Spleen (tissue), 11 donors: ENCODE results near the gene CHD9. TPM values are rescaled to one million over a fixed set of nuclear protein-coding genes. Genes with fewer than 3 reads are reported as not detected.

Source experiments
- DNase-seq: peaks from one replicate; pipeline ENCODE4 v3.0.0-alpha.2; 2020
- H3K27ac ChIP-seq, 8 donors: fragments of 200-600 bp; sonication (generic) in 7 of 8; 1 replicate in 4 of 8; 2 replicates in 4 of 8; pipeline versions ENCODE4 v1.5.0 to v1.8.0; 2016 to 2021; ENCODE audit warnings: inconsistent platforms in 4 of 8, mild to moderate bottlenecking in 4 of 8, moderate library complexity in 1 of 8
- H3K27me3 ChIP-seq, 7 donors: fragments of 200-600 bp; sonication (generic) in 6 of 7; replicated peaks in 1 of 7; 1 replicate in 4 of 7; 2 replicates in 3 of 7; pipeline versions ENCODE4 v1.5.0 to v1.8.0; 2016 to 2021; ENCODE audit warnings: inconsistent platforms in 3 of 7, mild to moderate bottlenecking in 1 of 7
- H3K36me3 ChIP-seq, 6 donors: fragments of 200-600 bp; sonication (generic) in 5 of 6; 1 replicate in 4 of 6; 2 replicates in 2 of 6; pipeline versions ENCODE4 v1.5.0 to v1.8.0; 2016 to 2021; ENCODE audit warnings: inconsistent platforms in 2 of 6
- H3K4me1 ChIP-seq, 6 donors: fragments of 200-600 bp; sonication (generic) in 5 of 6; 1 replicate in 3 of 6; 2 replicates in 3 of 6; pipeline versions ENCODE4 v1.5.0 to v1.8.0; 2016 to 2021; ENCODE audit warnings: inconsistent platforms in 3 of 6
- H3K4me3 ChIP-seq, 8 donors: fragments of 200-600 bp; sonication (generic) in 7 of 8; 1 replicate in 4 of 8; 2 replicates in 4 of 8; pipeline versions ENCODE4 v1.5.0 to v1.8.0; 2016 to 2021; ENCODE audit warnings: inconsistent platforms in 4 of 8, mild to moderate bottlenecking in 4 of 8, moderate library complexity in 2 of 8
- H3K9me3 ChIP-seq, 8 donors: fragments of 200-600 bp; sonication (generic) in 7 of 8; 1 replicate in 4 of 8; 2 replicates in 4 of 8; pipeline versions ENCODE4 v1.5.0 to v1.8.0; 2016 to 2021; ENCODE audit warnings: inconsistent platforms in 4 of 8
- CTCF ChIP-seq, 11 experiments: fragments of 200-600 bp in 7 of 11; fragments of 450-650 bp in 4 of 11; sonication (generic) in 4 of 11; IDR thresholded peaks in 8 of 11; conservative IDR thresholded peaks in 3 of 11; 1 replicate in 7 of 11; 2 replicates in 4 of 11; pipeline versions ENCODE4 v1.4.0 to v1.8.0; 2016 to 2021; ENCODE audit warnings: antibody characterized with exemption in 11 of 11, inconsistent platforms in 4 of 11, mild to moderate bottlenecking in 1 of 11
- POLR2A ChIP-seq, 3 donors: fragments of 450-650 bp; IDR thresholded peaks; one replicate each; pipeline ENCODE4 v1.5.1; 2017; ENCODE audit warnings: antibody characterized with exemption in 3 of 3, mild to moderate bottlenecking in 1 of 3
- POLR2AphosphoS5 ChIP-seq, 3 donors: sonication (generic); formaldehyde crosslinking; IDR thresholded peaks; one replicate each; pipeline ENCODE4 v1.5.1; 2017; ENCODE audit warnings: antibody characterized with exemption in 3 of 3
- WGBS, 5 donors: extraction: QIAGEN DNeasy Blood & Tissue Kit in 3 of 5; methylation state at CpG; one replicate each; pipeline versions ENCODE4 v1.1.5 to v1.1.7; 2013 to 2018; 5-methylcytosine and 5-hydroxymethylcytosine counted together
- intact Hi-C: fragments of 100-400 bp; cut with DNase I; formaldehyde crosslinking; loops from one replicate; pipeline ENCODE4 v1.15.0; 2023; ENCODE audit warnings: low total_unique reads
- polyA plus RNA-seq, 3 donors: library from polyadenylated mRNA; stranded (reverse); fragments of 200-250 nt; gene quantifications; one replicate each; pipeline ENCODE4 v1.2.1, GENCODE V29; 2013
- total RNA-seq, 7 donors: library from RNA; depleted of rRNA in 3 of 7; stranded (reverse); fragments of >200 nt in 3 of 7; fragmentation: NEBNext Ultra II Directional in 4 of 7; extraction: Animal tissue kit (Norgen Biotek cat#: 25700) in 4 of 7; gene quantifications; one replicate each; pipeline versions ENCODE4 v1.1.0 to v1.2.1, GENCODE V29; 2016 to 2021
- donor health status: healthy with polysubstance abuse.
- donor health status: DM: no; HTN: no; CAD: no; lungs with moderate emphysema.
- donor health status: DM: no; HTN: no; CAD: no.
- donor health status: Bipolar disorder and iron deficiency.
- donor health status: healthy.
- donor health status: DM: no; HTN: no; CAD: no.
- donor health status: DM: yes; HTN: yes; CAD: no.

CHD9 gene
- total and polyA plus RNA-seq, 10 donors = 16.7 to 93.3 (median 76.0) TPM

GRCh38 chr16:53291757-53292392, 237.1 kb downstream of the CHD9 start:
- no peaks in the 10 kb centered on the region for H3K9me3 ChIP-seq
- DNase-seq = no peak
- H3K4me3 ChIP-seq = no peak overlapping the region
- peaks cover 6 to 100% (median 85%) of the 10 kb centered on the region in 6 donors for H3K36me3 ChIP-seq
- H3K27ac ChIP-seq = no peak overlapping the region
- H3K4me1 ChIP-seq = no peaks in the 10 kb centered on the region
- TF ChIP-seq CTCF (IDR thresholded peaks at IDR 0.05 in 8 of 11, conservative IDR thresholded peaks at IDR 0.05 in 3 of 11) (no peak), POLR2A (IDR thresholded peaks at IDR 0.05) (no peak), POLR2AphosphoS5 (IDR thresholded peaks at IDR 0.05) (no peak)
- intact Hi-C loops = no loop called here
- WGBS, 5 donors = 72 to 98% (median 95%) methylated on average over 2 of the region's 2 CpGs
- no peaks in the 10 kb centered on the region for H3K27me3 ChIP-seq

- peaks cover 0 to 99% (median 76%) of the 10 kb centered on the region in 6 donors for H3K36me3 ChIP-seq
- intact Hi-C loops = no loop called here
- no peak for TF ChIP-seq CTCF (IDR thresholded peaks at IDR 0.05 in 8 of 11, conservative IDR thresholded peaks at IDR 0.05 in 3 of 11)
These were observed 242.7 kb downstream of the CHD9 start for GRCh38 chr16:53297477-53297876.

GRCh38 chr16:53304334-53304733, 249.5 kb downstream of the CHD9 start:
- TF ChIP-seq POLR2A (IDR thresholded peaks at IDR 0.05) = no peak
- TF ChIP-seq POLR2AphosphoS5 (IDR thresholded peaks at IDR 0.05) = no peak
- no peak for TF ChIP-seq CTCF (IDR thresholded peaks at IDR 0.05 in 8 of 11, conservative IDR thresholded peaks at IDR 0.05 in 3 of 11)
- intact Hi-C loops = no loop called here
- Histone ChIP-seq H3K9me3 (no peaks in the 10 kb centered on the region), H3K4me3 (no peak overlapping the region), H3K36me3 (peaks cover 3 to 99% (median 75%) of the 10 kb centered on the region in 6 donors), H3K27me3 (no peaks in the 10 kb centered on the region), H3K27ac (no peak overlapping the region), H3K4me1 (no peaks in the 10 kb centered on the region)
- WGBS, 5 donors = 84 to 95% (median 89%) methylated on average over 2 of the region's 2 CpGs
- DNase-seq = no peak

More at GRCh38 chr16:53297477-53297876, 242.7 kb downstream of the CHD9 start:
- no peak for DNase-seq
- Histone ChIP-seq H3K4me1 (no peaks in the 10 kb centered on the region), H3K27ac (no peak overlapping the region), H3K9me3 (no peaks in the 10 kb centered on the region), H3K27me3 (no peaks in the 10 kb centered on the region), H3K4me3 (no peak overlapping the region)

GRCh38 chr16:53305743-53306142, 251.0 kb downstream of the CHD9 start:
- intact Hi-C loops = no loop called here

More at GRCh38 chr16:53305743-53306142, 251.0 kb downstream of the CHD9 start:
- Histone ChIP-seq H3K4me1 (no peaks in the 10 kb centered on the region), H3K36me3 (peaks cover 3 to 99% (median 75%) of the 10 kb centered on the region in 6 donors), H3K27ac (no peak overlapping the region), H3K9me3 (no peaks in the 10 kb centered on the region), H3K27me3 (no peaks in the 10 kb centered on the region), H3K4me3 (no peak overlapping the region)
- no peak for DNase-seq
- TF ChIP-seq POLR2AphosphoS5 (IDR thresholded peaks at IDR 0.05) (no peak), CTCF (IDR thresholded peaks at IDR 0.05 in 8 of 11, conservative IDR thresholded peaks at IDR 0.05 in 3 of 11) (no peak), POLR2A (IDR thresholded peaks at IDR 0.05) (no peak)
- WGBS, 5 donors = 93 to 98% (median 97%) methylated on average over 3 of the region's 3 CpGs
